Loucy (cell line): ENCODE data around the gene AGT.
A peak's percentile ranks its signal among the peaks of the same experiment; 100 is the strongest.

Source experiments
- H2AFZ ChIP-seq: fragments of 200-600 bp; sonication (generic); 2 replicates; pipeline ENCODE4 v1.6.0; 2016; ENCODE audit warnings: antibody characterized with exemption, mild to moderate bottlenecking, low read length, moderate library complexity
- H3F3A ChIP-seq: fragments of 200-600 bp; 2 replicates; pipeline ENCODE4 v1.6.0; 2016; ENCODE audit warnings: antibody characterized with exemption, low read depth, mild to moderate bottlenecking
- H3K27me3 ChIP-seq: fragments of 200-600 bp; sonication (generic); 2 replicates; pipeline ENCODE4 v1.6.1; 2014; ENCODE audit warnings: low read length, mild to moderate bottlenecking; ENCODE audit not compliant: insufficient read depth, poor library complexity, severe bottlenecking
- H3K36me3 ChIP-seq: fragments of 200-600 bp; sonication (generic); 2 replicates; pipeline ENCODE4 v1.6.1; 2016; ENCODE audit warnings: low read length; ENCODE audit not compliant: insufficient read depth
- H3K4me1 ChIP-seq: fragments of 200-600 bp; sonication (generic); 2 replicates; pipeline ENCODE4 v1.5.1; 2014; ENCODE audit warnings: low read length, mild to moderate bottlenecking; ENCODE audit not compliant: insufficient read depth, poor library complexity, severe bottlenecking
- H3K4me2 ChIP-seq: fragments of 200-600 bp; sonication (generic); 2 replicates; pipeline ENCODE4 v1.6.0; 2014; ENCODE audit warnings: antibody characterized with exemption, low read length, low read depth, mild to moderate bottlenecking; ENCODE audit not compliant: poor library complexity, severe bottlenecking
- H3K4me3 ChIP-seq: fragments of 200-600 bp; sonication (generic); 2 replicates; pipeline ENCODE4 v1.5.1; 2014; ENCODE audit warnings: low read length, mild to moderate bottlenecking, mixed read lengths; ENCODE audit not compliant: poor library complexity, severe bottlenecking
- H3K79me2 ChIP-seq: fragments of 200-600 bp; sonication (generic); 2 replicates; pipeline ENCODE4 v1.6.1; 2014; ENCODE audit warnings: low read length; ENCODE audit not compliant: insufficient read depth
- H3K9ac ChIP-seq: fragments of 200-600 bp; sonication (generic); 2 replicates; pipeline ENCODE4 v1.6.0; 2014; ENCODE audit warnings: mild to moderate bottlenecking, low read depth, low read length, moderate library complexity; ENCODE audit not compliant: poor library complexity, severe bottlenecking
- H3K9me2 ChIP-seq: fragments of 200-600 bp; sonication (generic); replicated peaks from 2 replicates; pipeline ENCODE4 v1.6.1; 2016; ENCODE audit warnings: low read depth, low read length, mixed read lengths
- H3K9me3 ChIP-seq: fragments of 200-600 bp; sonication (generic); 2 replicates; pipeline ENCODE4 v1.6.1; 2014; ENCODE audit warnings: mild to moderate bottlenecking, antibody characterized with exemption, low read length, low read depth; ENCODE audit not compliant: insufficient read depth
- H4K20me1 ChIP-seq: fragments of 200-600 bp; sonication (generic); 2 replicates; pipeline ENCODE4 v1.6.0; 2014; ENCODE audit warnings: antibody characterized with exemption, low read length, mild to moderate bottlenecking; ENCODE audit not compliant: insufficient read depth, poor library complexity, severe bottlenecking
- CTCF ChIP-seq: fragments of 200-600 bp; sonication (generic); conservative IDR thresholded peaks from 2 replicates; pipeline ENCODE4 v1.5.1; 2014; ENCODE audit warnings: mild to moderate bottlenecking, antibody characterized with exemption, low read length
- EZH2phosphoT487 ChIP-seq: fragments of 200-600 bp; IDR thresholded peaks from 2 replicates; pipeline ENCODE4 v1.6.1; 2018; ENCODE audit warnings: antibody characterized with exemption, mild to moderate bottlenecking, moderate library complexity, borderline replicate concordance

The AGT gene

GRCh38 chr1:230713915-230714764, at the start of gene AGT:
TSS of gene AGT (minus strand) at chr1:230714122. CDS start at chr1:230710823, 3,299 bp downstream.
- Histone ChIP-seq H3K27me3 (no peaks in the 10 kb centered on the region), H3K4me3 (no peak within 1 kb of the TSS), H3K79me2 (no peaks in the 10 kb centered on the region), H3K9me3 (no peaks in the 10 kb centered on the region), H4K20me1 (no peaks in the 10 kb centered on the region), H3F3A (no peaks in the 10 kb centered on the region), H3K9me2 (no peaks in the 10 kb centered on the region), H3K4me1 (no peaks in the 10 kb centered on the region), H2AFZ (no peak within 1 kb of the TSS), H3K9ac (no peak within 1 kb of the TSS), H3K4me2 (no peak within 1 kb of the TSS), H3K36me3 (no peaks in the 10 kb centered on the region)
- TF ChIP-seq EZH2phosphoT487, result no peak

GRCh38 chr1:230761443-230762167, 47.7 kb upstream of the AGT start:
- Histone ChIP-seq H3K36me3 (no peaks in the 10 kb centered on the region), H3K4me2 (no peak overlapping the region), H3K9me2 (no peaks in the 10 kb centered on the region), H3K4me1 (no peaks in the 10 kb centered on the region), H3K9me3 (no peaks in the 10 kb centered on the region), H3K9ac (no peak overlapping the region), H3K27me3 (no peaks in the 10 kb centered on the region), H3K79me2 (no peaks in the 10 kb centered on the region), H2AFZ (no peak overlapping the region), H3K4me3 (no peak overlapping the region), H4K20me1 (no peaks in the 10 kb centered on the region), H3F3A (no peaks in the 10 kb centered on the region)
- TF ChIP-seq EZH2phosphoT487, result no peak
- TF ChIP-seq CTCF, result no peak

GRCh38 chr1:230760360-230760827, 46.5 kb upstream of the AGT start:
- Histone ChIP-seq H3K4me2 (no peak overlapping the region), H2AFZ (no peak overlapping the region), H3K4me3 (no peak overlapping the region), H3K36me3 (no peaks in the 10 kb centered on the region), H3K79me2 (no peaks in the 10 kb centered on the region), H3F3A (no peaks in the 10 kb centered on the region), H3K9me3 (no peaks in the 10 kb centered on the region), H3K9me2 (no peaks in the 10 kb centered on the region), H4K20me1 (no peaks in the 10 kb centered on the region), H3K4me1 (no peaks in the 10 kb centered on the region), H3K9ac (no peak overlapping the region), H3K27me3 (no peaks in the 10 kb centered on the region)
- TF ChIP-seq EZH2phosphoT487 (no peak), CTCF (peak; percentile 19; the same call in 1 of the 2 replicates)
